ENCODE data around the gene GAB3.
"Not testable (repeated sequence)": the region's sequence is repeated elsewhere in the genome, so short reads cannot be mapped to it uniquely, and the experiment has no call there.

- TF ChIP-seq CTCF (IDR thresholded peaks at IDR 0.05; ENCODE audit: low read depth, low read length); EZH2phosphoT487 (IDR thresholded peaks at IDR 0.05; ENCODE audit: low read depth): not testable (repeated sequence)
Measured at GRCh38 chrX:154690438-154690837, 60.4 kb downstream of the GAB3 start.

All from OCI-LY3 (cell line).